ENCODE measurements around the gene NFATC3. TPM values are rescaled to one million over a fixed set of nuclear protein-coding genes. Genes with fewer than 3 reads are reported as not detected.

NFATC3 gene
- total RNA-seq, 1 experiment from 2014 or later: 33.0 TPM

GRCh38 chr16:68231384-68232136, 146.4 kb downstream of the NFATC3 start:
- Histone ChIP-seq H2BK12ac (ENCODE audit: insufficient read length, low read depth, low read length) (no peak overlapping the region), H3K9me3 (ENCODE audit: control insufficient read depth, low read depth, low read length) (no peaks in the 10 kb centered on the region), H3K9ac (ENCODE audit: extremely low read depth, insufficient read length, low read length) (no peak overlapping the region), H2AK5ac (ENCODE audit: insufficient read length, low read length) (no peak overlapping the region), H4K5ac (ENCODE audit: insufficient read length, low read depth, low read length) (no peak overlapping the region), H3K18ac (ENCODE audit: insufficient read length, low read depth, low read length) (no peak overlapping the region), H2BK20ac (ENCODE audit: low read depth, low read length, poor library complexity, severe bottlenecking) (no peak overlapping the region), H2AFZ (ENCODE audit: low read length) (no peak overlapping the region), H3K23me2 (ENCODE audit: insufficient read length, low read depth, low read length, poor library complexity, severe bottlenecking) (peaks cover 8% of the 10 kb centered on the region), H3K79me1 (ENCODE audit: insufficient read depth, low read depth, low read length, poor library complexity, severe bottlenecking) (no peaks in the 10 kb centered on the region), H3K56ac (ENCODE audit: insufficient read length, low read depth, low read length) (no peak overlapping the region), H3K27me3 (ENCODE audit: insufficient read depth, low read length) (no peaks in the 10 kb centered on the region), H3T11ph (ENCODE audit: low read length) (no peak overlapping the region), H3K27ac (ENCODE audit: insufficient read length, low read depth, low read length) (no peak overlapping the region), H3K4me1 (ENCODE audit: insufficient read depth, low read length) (no peaks in the 10 kb centered on the region; the same call in 1 of the 2 replicates), H2BK15ac (ENCODE audit: low read depth, low read length) (no peak overlapping the region), H4K91ac (ENCODE audit: insufficient read length, low read depth, low read length) (no peak overlapping the region), H3K4me2 (ENCODE audit: insufficient read depth, insufficient read length, low read length) (no peak overlapping the region), H4K20me1 (ENCODE audit: control insufficient read depth, insufficient read depth, insufficient read length) (no peaks in the 10 kb centered on the region), H2BK5ac (ENCODE audit: insufficient read length, low read length) (no peak overlapping the region), H3K14ac (ENCODE audit: insufficient read depth, low read length) (no peak overlapping the region), H2BK120ac (ENCODE audit: low read depth, low read length, poor library complexity, severe bottlenecking) (no peak overlapping the region), H4K8ac (replicated peaks; ENCODE audit: insufficient read length, low read depth, low read length) (no peak overlapping the region), H3K23ac (ENCODE audit: insufficient read length, low read depth, low read length) (no peak overlapping the region), H3K4ac (ENCODE audit: low read depth, low read length) (no peak overlapping the region), H3K79me2 (ENCODE audit: insufficient read depth, low read length) (no peaks in the 10 kb centered on the region; the same call in 1 of the 2 replicates)
- TF ChIP-seq CTCF (conservative IDR thresholded peaks at IDR 0.05): no peak
- WGBS (ENCODE audit: extremely low coverage, insufficient read length, low lambda C conversion rate): no CpG with 5 or more reads among the region's 26 CpGs
- no peak overlapping the region for H3K27ac Mint-ChIP-seq
- no peak for DNase-seq
- no peaks in the 10 kb centered on the region for H3K27me3 Mint-ChIP-seq (ENCODE audit: low read depth)
- H3K9me3 Mint-ChIP-seq: no peaks in the 10 kb centered on the region
- no peak overlapping the region for H3K4me3 Mint-ChIP-seq
- peaks cover 19 to 20% of the 10 kb centered on the region in 2 experiments for H3K4me1 Mint-ChIP-seq
- peaks cover 10 to 53% (median 46%) of the 10 kb centered on the region in 3 experiments; a peak in 6 of 7 replicates for H3K36me3 Mint-ChIP-seq (ENCODE audit: insufficient read depth in 1 of 3, low read depth in 3 of 3)
